Natural killer cell treated with Interleukin-12 subunit alpha and Interleukin-12 subunit beta and Interleukin-15 and Interleukin-18, amount 100 ng/mL, for 72 hours (primary cell): ENCODE measurements around the gene EMID1. TPM values are rescaled to one million over a fixed set of nuclear protein-coding genes. Genes with fewer than 3 reads are reported as not detected.

Experiments used
- ATAC-seq, 2 donors: fragments of 150-1000 bp; cut with Tn5 transposase in 1 of 2; sonication (Bioruptor Pico), chemical (Tn5 transposase) in 1 of 2; 2 replicates each; pipeline ENCODE4 v1.10.0; 2021
- DNase-seq: peaks from one replicate; pipeline ENCODE4 v3.0.0; 2022; ENCODE audit warnings: low spot score
- H3K27ac Mint-ChIP-seq, 2 donors: 1 replicate in 1 of 2; 2 replicates in 1 of 2; pipeline ENCODE4 v1.8.0; 2022; ENCODE audit warnings: mixed read lengths in 2 of 2, mild to moderate bottlenecking in 1 of 2, moderate library complexity in 1 of 2
- H3K27me3 Mint-ChIP-seq, 2 donors: 1 replicate in 1 of 2; 2 replicates in 1 of 2; pipeline ENCODE4 v1.8.0; 2022; ENCODE audit warnings: mixed read lengths in 2 of 2
- H3K36me3 Mint-ChIP-seq: one replicate; pipeline ENCODE4 v1.8.0; 2022; ENCODE audit warnings: mixed read lengths
- H3K4me1 Mint-ChIP-seq, 2 donors: 1 replicate in 1 of 2; 2 replicates in 1 of 2; pipeline ENCODE4 v1.8.0; 2022; ENCODE audit warnings: low read depth in 2 of 2, mixed read lengths in 2 of 2, mild to moderate bottlenecking in 1 of 2
- H3K4me3 Mint-ChIP-seq: one replicate; pipeline ENCODE4 v1.8.0; 2022; ENCODE audit warnings: mixed read lengths
- H3K9me3 Mint-ChIP-seq: 2 replicates; pipeline ENCODE4 v1.8.0; 2022; ENCODE audit warnings: mixed read lengths
- total RNA-seq, 2 donors: library from RNA; stranded (reverse); gene quantifications; one replicate each; pipeline ENCODE4 v1.2.3, GENCODE V29; 2022

The EMID1 gene
- under 1 TPM; 0.67 to 0.71 TPM for total RNA-seq

DNA sequence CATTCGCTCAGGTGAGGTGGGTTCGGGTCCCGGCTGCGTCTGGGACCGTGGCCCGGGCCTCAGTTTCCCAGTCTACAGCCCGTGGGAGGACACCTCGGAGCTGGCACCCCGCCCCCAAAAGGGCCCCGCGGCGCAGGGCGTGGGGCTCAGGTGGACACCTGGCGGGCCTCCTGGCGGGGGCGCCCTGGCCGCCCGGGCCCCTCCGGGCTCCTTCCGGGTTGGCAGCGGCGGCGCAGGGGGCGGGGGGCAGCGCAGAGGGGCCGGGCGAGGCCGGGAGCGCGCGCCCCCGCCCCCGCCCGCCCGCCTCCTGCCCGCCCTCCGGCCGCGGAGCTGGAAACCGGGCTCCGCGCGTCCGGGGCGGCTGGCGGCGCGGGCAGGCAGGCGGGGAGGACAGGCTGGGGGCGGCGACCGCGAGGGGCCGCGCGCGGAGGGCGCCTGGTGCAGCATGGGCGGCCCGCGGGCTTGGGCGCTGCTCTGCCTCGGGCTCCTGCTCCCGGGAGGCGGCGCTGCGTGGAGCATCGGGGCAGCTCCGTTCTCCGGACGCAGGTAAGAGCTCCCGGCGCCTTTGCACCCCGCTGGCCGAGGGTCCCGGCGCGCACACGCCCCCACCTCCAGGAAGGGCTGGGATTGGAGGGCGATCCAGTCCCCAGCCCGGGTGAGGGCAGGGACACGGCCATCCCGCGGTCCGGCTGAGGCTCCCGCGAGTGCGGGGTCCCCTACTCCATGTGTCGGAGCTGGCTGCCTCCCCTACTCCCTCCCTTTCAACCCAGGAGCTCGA, at the start of gene EMID1:
Gene EMID1 (plus strand): TSS at position 303 of the 778 bp plus-strand sequence. CDS start 143 bp downstream, at position 446.
- Mint-ChIP-seq H3K36me3 (no peaks in the 10 kb centered on the region), H3K9me3 (no peaks in the 10 kb centered on the region), H3K4me1 (peaks cover 31 to 34% of the 10 kb centered on the region in 2 donors), H3K27ac (no peak within 1 kb of the TSS), H3K4me3 (peak within 1 kb of the TSS; percentile 82), H3K27me3 (peaks cover 4 to 14% of the 10 kb centered on the region in 2 donors)
- ATAC-seq (peak; percentile 11 to 53), DNase-seq (no peak)

- Mint-ChIP-seq H3K36me3 (no peaks in the 10 kb centered on the region), H3K27me3 (peaks cover 26 to 49% of the 10 kb centered on the region in 2 donors), H3K27ac (no peak overlapping the region), H3K4me1 (peaks cover 7 to 12% of the 10 kb centered on the region in 2 donors), H3K9me3 (no peaks in the 10 kb centered on the region), H3K4me3 (no peak overlapping the region)
- ATAC-seq (no peak), DNase-seq (no peak)
Observed at GRCh38 chr22:29155966-29156365, 49.7 kb upstream of the EMID1 start.

- H3K9me3 Mint-ChIP-seq: no peaks in the 10 kb centered on the region
- ATAC-seq (no peak), DNase-seq (no peak)
- H3K4me3 Mint-ChIP-seq: no peak overlapping the region
- H3K27me3 Mint-ChIP-seq: peaks cover 26 to 50% of the 10 kb centered on the region in 2 donors
- peaks cover 7 to 12% of the 10 kb centered on the region in 2 donors for H3K4me1 Mint-ChIP-seq
- H3K27ac Mint-ChIP-seq: no peak overlapping the region
- no peaks in the 10 kb centered on the region for H3K36me3 Mint-ChIP-seq
Observed at GRCh38 chr22:29156507-29156906, 49.2 kb upstream of the EMID1 start.

GRCh38 chr22:29157759-29158535, 47.7 kb upstream of the EMID1 start:
- Mint-ChIP-seq H3K9me3 (no peaks in the 10 kb centered on the region), H3K4me1 (peaks cover 7 to 12% of the 10 kb centered on the region in 2 donors), H3K27ac (no peak overlapping the region), H3K4me3 (no peak overlapping the region), H3K36me3 (no peaks in the 10 kb centered on the region), H3K27me3 (peaks cover 19 to 35% of the 10 kb centered on the region in 2 donors)
- DNase-seq (no peak), ATAC-seq (no peak)

- Mint-ChIP-seq H3K27ac (no peak overlapping the region), H3K36me3 (no peaks in the 10 kb centered on the region), H3K4me3 (no peak overlapping the region), H3K9me3 (no peaks in the 10 kb centered on the region), H3K4me1 (peaks cover 7 to 12% of the 10 kb centered on the region in 2 donors), H3K27me3 (peaks cover 16 to 29% of the 10 kb centered on the region in 2 donors)
- no peak for DNase-seq
- ATAC-seq: no peak
Observed at GRCh38 chr22:29158546-29158945, 47.1 kb upstream of the EMID1 start.

DNA sequence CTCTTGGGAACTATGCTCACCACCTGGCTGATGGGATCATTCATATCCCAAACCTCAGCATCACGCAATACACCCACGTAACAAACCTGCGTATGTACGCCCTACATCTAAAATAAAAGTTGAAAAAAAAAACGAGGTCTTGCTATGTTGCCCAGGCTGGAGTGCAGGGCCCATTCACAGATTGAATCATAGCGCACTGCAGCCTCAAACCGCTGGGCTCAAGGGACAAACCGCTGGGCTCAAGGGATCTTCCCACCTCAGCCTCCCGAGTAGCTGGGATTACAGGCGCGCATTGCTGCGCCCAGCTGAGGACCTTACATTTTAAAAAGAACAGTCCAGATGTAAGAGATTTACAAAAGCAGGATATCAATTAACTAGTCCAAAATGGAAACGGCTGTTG, 41.9 kb upstream of the EMID1 start:
- DNase-seq (no peak), ATAC-seq (no peak)
- peaks cover 25 to 27% of the 10 kb centered on the region in 2 donors for H3K4me1 Mint-ChIP-seq
- H3K36me3 Mint-ChIP-seq: no peaks in the 10 kb centered on the region
- no peak overlapping the region for H3K27ac Mint-ChIP-seq
- peaks cover 9 to 15% of the 10 kb centered on the region in 2 donors for H3K27me3 Mint-ChIP-seq
- H3K4me3 Mint-ChIP-seq: no peak overlapping the region
- no peaks in the 10 kb centered on the region for H3K9me3 Mint-ChIP-seq

DNA sequence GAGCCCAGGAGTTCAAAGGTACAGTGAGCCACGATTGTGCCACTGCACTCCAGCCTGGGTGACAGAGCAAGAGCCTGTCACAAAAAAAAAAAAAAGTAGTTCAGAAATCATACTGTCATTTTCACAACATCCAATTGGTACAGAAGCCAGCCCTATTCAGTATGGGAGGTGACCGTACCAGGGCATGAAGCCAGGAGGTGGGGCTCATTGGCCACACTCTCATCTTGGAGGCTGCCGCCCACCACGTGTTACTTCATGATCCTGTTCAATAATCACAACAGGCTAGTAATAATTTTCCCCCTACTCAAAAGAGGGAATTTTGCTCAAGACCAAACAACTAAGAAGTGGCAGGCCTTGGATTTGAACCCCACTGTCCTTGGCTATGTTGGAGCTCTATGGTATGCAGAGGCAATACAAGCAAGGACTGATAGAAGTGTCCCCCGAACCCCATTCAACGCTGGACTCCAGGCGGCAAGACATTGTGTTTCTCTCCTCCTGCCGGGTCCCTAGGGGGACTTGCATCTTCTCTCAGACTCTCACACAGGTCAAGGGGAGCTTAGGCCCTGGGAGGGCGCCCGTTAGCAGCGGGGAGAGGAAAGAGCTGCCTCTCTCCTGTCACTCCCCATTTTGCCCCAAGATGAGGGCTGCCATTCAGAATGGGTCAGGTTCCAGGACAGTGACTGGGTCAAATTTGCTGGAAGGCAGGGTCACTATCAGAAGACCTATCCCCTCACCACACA, 40.2 kb upstream of the EMID1 start:
- peaks cover 22 to 26% of the 10 kb centered on the region in 2 donors for H3K4me1 Mint-ChIP-seq
- H3K9me3 Mint-ChIP-seq: no peaks in the 10 kb centered on the region
- H3K27ac Mint-ChIP-seq: no peak overlapping the region
- peak overlapping the region; percentile 45 for H3K4me3 Mint-ChIP-seq
- H3K27me3 Mint-ChIP-seq: peaks cover 5 to 6% of the 10 kb centered on the region in 2 donors
- H3K36me3 Mint-ChIP-seq: no peaks in the 10 kb centered on the region
- DNase-seq (no peak), ATAC-seq (no peak)

DNA sequence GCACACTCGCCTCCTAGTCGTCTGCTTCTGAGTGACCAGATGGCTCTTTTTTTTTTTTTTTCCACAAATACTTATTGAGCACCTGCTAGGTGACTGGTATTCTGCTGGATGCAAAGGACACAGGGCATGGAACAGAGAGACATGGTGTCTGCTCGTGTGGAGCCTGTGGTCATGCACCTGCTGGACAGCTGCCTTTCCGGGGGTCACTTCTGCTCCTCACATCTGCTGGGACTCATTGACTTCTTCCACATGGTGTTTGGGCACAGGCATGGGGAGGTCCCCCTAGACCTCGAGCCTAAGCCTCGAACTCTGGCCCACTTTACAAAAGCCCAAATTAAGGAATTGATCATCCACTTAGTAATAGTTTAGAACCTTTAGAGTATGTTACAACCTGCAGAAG, 39.5 kb upstream of the EMID1 start:
- Mint-ChIP-seq H3K4me3 (peak overlapping the region; percentile 45), H3K27ac (no peak overlapping the region), H3K27me3 (peaks cover 0 to 4% of the 10 kb centered on the region in 2 donors), H3K4me1 (peaks cover 22 to 28% of the 10 kb centered on the region in 2 donors), H3K36me3 (no peaks in the 10 kb centered on the region), H3K9me3 (no peaks in the 10 kb centered on the region)
- ATAC-seq: no peak
- no peak for DNase-seq

DNA sequence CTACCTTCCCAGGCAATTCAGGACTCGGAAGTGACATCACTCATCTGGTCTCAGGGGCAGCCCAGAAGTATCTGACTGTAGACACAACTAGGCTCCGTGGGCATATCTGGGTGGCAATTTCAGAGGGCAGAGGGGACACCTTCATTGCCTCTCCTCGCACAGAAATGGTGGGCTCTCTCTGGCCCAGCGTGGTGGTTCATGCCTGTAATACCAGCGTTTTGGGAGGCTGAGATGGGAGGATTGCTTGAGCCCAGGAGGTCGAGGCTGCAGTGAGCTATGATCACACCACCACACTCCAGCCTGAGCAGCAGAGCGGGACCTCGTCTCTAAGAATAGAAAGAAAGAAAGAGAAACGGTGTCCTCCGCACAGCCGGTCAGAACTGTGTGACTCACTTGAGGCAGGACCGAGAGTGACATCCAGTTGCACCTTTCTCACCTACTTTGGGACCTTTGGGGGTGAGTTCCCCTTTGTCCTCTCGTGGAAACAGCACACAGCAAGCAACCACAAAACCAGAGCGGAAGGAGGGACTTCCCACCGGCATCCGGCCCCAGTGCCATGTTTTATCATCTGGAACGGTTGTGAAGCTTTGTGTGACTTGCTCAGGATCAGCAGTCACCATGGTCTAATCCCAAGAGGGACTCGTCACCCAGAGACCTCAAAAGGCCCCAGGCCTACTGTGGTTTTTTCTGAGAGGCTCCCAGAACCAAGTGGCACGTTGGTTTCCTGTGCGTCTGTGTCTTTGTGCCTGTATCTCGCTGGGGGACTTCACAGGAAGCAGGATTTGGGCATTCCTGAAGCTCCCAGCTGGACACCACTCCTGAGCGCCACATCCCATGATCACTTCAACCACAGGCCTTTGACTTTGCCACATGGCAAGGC, 38.4 kb upstream of the EMID1 start:
- Mint-ChIP-seq H3K27me3 (peaks cover 0 to 4% of the 10 kb centered on the region in 2 donors), H3K36me3 (no peaks in the 10 kb centered on the region), H3K4me3 (peak overlapping the region; percentile 45), H3K27ac (peak overlapping the region; percentile 34 to 86), H3K9me3 (no peaks in the 10 kb centered on the region), H3K4me1 (peaks cover 22 to 28% of the 10 kb centered on the region in 2 donors)
- ATAC-seq: peak; percentile 92 to 95
- peak; percentile 87 for DNase-seq

DNA sequence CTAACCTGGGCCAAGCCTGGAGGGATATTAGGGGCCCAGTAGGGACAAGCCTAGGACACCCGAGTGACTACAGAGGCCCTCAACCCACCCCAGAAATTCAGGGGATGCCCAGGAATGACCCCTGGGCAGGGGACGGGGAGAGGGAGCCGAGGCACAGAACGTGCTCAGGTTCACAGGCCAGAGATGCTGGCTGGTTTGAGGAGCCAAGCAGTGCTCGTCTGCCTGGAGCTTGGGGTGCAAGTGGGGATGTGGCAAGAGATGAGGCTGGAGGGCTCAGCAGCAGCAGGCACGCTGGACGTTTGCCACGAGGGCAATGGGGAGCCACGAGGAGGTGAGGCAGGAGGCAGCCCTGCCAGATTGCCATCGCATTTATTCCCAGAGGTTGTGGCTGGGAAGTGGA, 34.0 kb upstream of the EMID1 start:
- peaks cover 10% of the 10 kb centered on the region for H3K9me3 Mint-ChIP-seq
- H3K36me3 Mint-ChIP-seq: peaks cover 17% of the 10 kb centered on the region
- H3K4me3 Mint-ChIP-seq: no peak overlapping the region
- DNase-seq: no peak
- ATAC-seq: no peak
- H3K27me3 Mint-ChIP-seq: peaks cover 11 to 19% of the 10 kb centered on the region in 2 donors
- H3K27ac Mint-ChIP-seq: no peak overlapping the region
- H3K4me1 Mint-ChIP-seq: peaks cover 12 to 18% of the 10 kb centered on the region in 2 donors

GRCh38 chr22:29172216-29172615, 33.5 kb upstream of the EMID1 start:
- Mint-ChIP-seq H3K27me3 (peaks cover 11 to 19% of the 10 kb centered on the region in 2 donors), H3K4me3 (no peak overlapping the region), H3K36me3 (peaks cover 17% of the 10 kb centered on the region), H3K9me3 (peaks cover 10% of the 10 kb centered on the region), H3K4me1 (peaks cover 7 to 13% of the 10 kb centered on the region in 2 donors), H3K27ac (no peak overlapping the region)
- no peak for ATAC-seq
- no peak for DNase-seq

DNA sequence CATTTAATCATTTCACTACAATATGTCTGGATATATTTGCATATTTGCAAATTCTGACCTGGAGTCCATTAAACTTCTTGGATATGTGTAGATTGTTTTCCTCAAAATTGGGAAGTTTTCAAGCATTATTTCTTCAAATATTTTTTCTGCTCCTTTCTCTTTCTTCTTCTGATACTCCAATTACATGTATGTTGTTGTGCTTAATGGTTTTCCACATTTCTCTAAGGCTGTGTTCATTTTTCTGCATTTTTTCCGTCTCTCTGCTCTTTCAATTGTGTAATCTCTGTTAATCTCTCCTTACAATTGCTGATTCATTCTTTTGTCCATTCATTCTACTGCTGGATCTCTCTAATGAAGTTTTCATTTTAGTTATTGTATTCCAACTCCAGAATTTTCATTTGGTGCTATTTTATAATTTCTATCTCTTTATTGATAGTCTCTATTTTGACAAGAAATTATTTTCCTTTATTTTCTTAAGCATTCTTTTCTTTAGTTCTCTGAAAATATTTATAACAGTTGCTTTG, 30.3 kb upstream of the EMID1 start:
- Mint-ChIP-seq H3K36me3 (peaks cover 17% of the 10 kb centered on the region), H3K4me1 (peaks cover 0 to 3% of the 10 kb centered on the region in 2 donors), H3K4me3 (no peak overlapping the region), H3K27me3 (peaks cover 10 to 19% of the 10 kb centered on the region in 2 donors), H3K27ac (no peak overlapping the region), H3K9me3 (peaks cover 10% of the 10 kb centered on the region)
- DNase-seq: no peak
- ATAC-seq: no peak
